BLaER1 treated with 17β-estradiol and CSF1 and Interleukin-3, amounts not matched to agents 10 nM and 100 nM (cell line): Measurements from ENCODE around the gene USP5.
A peak's percentile ranks its signal among the peaks of the same experiment; 100 is the strongest.

Experiments used
- H3K27ac ChIP-seq, 11 experiments: shearing (Covaris generic); formaldehyde crosslinking; 2 replicates each; pipeline ENCODE4 v1.8.1; 2022
- H3K27me3 ChIP-seq, 11 experiments: shearing (Covaris generic); formaldehyde crosslinking; 2 replicates each; pipeline ENCODE4 v1.8.1; 2022
- H3K36me3 ChIP-seq, 11 experiments: shearing (Covaris generic); formaldehyde crosslinking; 2 replicates each; pipeline ENCODE4 v1.8.1; 2022
- H3K4me1 ChIP-seq, 10 experiments: shearing (Covaris generic); formaldehyde crosslinking; 2 replicates each; pipeline ENCODE4 v1.8.1; 2022
- H3K4me2 ChIP-seq, 11 experiments: shearing (Covaris generic); formaldehyde crosslinking; 2 replicates each; pipeline ENCODE4 v1.8.1; 2022
- H3K4me3 ChIP-seq, 10 experiments: shearing (Covaris generic); formaldehyde crosslinking; 2 replicates each; pipeline ENCODE4 v1.8.1; 2022
- H3K9ac ChIP-seq, 11 experiments: shearing (Covaris generic); formaldehyde crosslinking; 2 replicates each; pipeline ENCODE4 v1.8.1; 2022
- H3K9me3 ChIP-seq, 11 experiments: shearing (Covaris generic); formaldehyde crosslinking; replicated peaks in 1 of 11; 2 replicates each; pipeline ENCODE4 v1.8.1; 2022
- H4K20me1 ChIP-seq, 11 experiments: shearing (Covaris generic); formaldehyde crosslinking; 2 replicates each; pipeline ENCODE4 v1.8.1; 2022
- Cebpa-rat ChIP-seq, 11 experiments: shearing (Covaris generic); IDR thresholded peaks; 2 replicates each; pipeline ENCODE4 v1.8.1; 2022

Gene USP5

DNA sequence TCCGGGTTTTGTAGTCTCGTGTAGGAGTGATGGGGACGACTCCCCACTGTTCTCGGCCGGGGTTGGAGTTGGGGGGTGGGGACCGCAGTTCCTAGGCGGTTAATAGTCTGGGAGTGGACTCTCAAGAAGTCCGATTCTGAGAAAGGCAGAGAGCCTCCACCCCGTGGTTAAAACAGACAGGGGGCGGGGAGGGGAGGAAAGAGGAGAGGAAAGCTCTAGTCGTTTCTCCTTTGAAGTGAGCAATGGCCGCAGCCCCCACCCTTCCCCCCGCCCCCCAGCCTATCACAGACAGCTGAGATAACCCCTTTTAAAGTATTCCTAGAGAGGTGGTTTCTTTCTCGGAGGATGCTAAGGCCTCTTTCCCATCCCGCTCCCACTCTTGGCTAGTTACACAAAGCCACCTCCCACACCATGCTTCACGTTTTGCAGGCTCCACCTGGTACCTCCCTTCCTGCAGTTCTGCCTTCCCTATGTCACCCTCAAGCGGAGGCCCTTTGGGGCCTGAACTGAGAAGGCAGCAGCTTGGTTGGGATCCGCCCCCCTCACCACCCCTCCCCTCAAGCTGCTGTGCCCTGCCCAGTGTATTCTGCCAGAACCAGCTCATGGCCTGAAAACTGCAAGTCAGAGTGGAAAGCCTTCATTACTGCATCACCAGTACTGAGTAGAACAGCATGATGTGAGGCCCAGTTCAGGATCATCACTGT is 853 bp downstream of the USP5 start:
- no peaks in the 10 kb centered on the region for H3K9me3 ChIP-seq
- H3K4me2 ChIP-seq, result peak overlapping the region; percentile 87 to 99 (median 94)
- H4K20me1 ChIP-seq, result peaks cover 0 to 36% (median 19%) of the 10 kb centered on the region in 11 experiments; a peak in 11 of 22 replicates
- H3K4me1 ChIP-seq, result peaks cover 34 to 42% (median 38%) of the 10 kb centered on the region in 10 experiments
- TF ChIP-seq Cebpa-rat (IDR thresholded peaks at IDR 0.05), result no peak
- H3K9ac ChIP-seq, result peak overlapping the region; percentile 75 to 92 (median 85)
- peaks cover 28 to 68% (median 57%) of the 10 kb centered on the region in 11 experiments for H3K36me3 ChIP-seq
- H3K4me3 ChIP-seq, result peak overlapping the region; percentile 65 to 80 (median 70)
- H3K27ac ChIP-seq, result peak overlapping the region in 10 of 11 experiments; percentile 39 to 91 (median 84); a peak in 20 of 22 replicates
- no peaks in the 10 kb centered on the region for H3K27me3 ChIP-seq

DNA sequence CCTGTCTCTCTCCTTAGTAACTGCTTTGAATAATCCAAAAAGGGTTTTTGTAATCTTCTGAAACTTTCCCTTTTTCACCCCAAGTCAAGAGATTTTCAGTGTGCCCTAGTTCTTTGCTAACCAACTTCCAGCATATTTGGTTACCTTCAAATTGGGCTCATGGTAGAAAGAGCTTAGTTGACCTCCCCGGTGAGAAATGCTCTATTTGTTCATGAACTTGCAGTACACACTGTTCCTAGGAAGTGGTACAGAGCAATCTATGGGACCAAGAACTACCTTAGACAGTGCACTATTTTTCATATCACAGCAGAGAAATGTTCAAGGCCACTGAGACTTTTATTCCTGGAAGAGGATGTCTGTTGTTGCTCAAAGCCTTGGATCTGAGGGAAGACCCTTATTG is 1.7 kb downstream of the USP5 start:
- Histone ChIP-seq H3K27ac (peak overlapping the region in 9 of 11 experiments; percentile 39 to 91 (median 85); a peak in 17 of 22 replicates), H3K9ac (peak overlapping the region; percentile 75 to 92 (median 85)), H3K4me3 (peak overlapping the region in 9 of 10 experiments; percentile 65 to 80 (median 71); a peak in 14 of 20 replicates), H3K27me3 (no peaks in the 10 kb centered on the region), H3K36me3 (peaks cover 36 to 68% (median 57%) of the 10 kb centered on the region in 11 experiments), H4K20me1 (peaks cover 0 to 36% (median 19%) of the 10 kb centered on the region in 11 experiments; a peak in 11 of 22 replicates), H3K4me2 (peak overlapping the region; percentile 87 to 99 (median 94)), H3K4me1 (peaks cover 34 to 41% (median 38%) of the 10 kb centered on the region in 10 experiments), H3K9me3 (no peaks in the 10 kb centered on the region)
- TF ChIP-seq Cebpa-rat (IDR thresholded peaks at IDR 0.05), result no peak

DNA sequence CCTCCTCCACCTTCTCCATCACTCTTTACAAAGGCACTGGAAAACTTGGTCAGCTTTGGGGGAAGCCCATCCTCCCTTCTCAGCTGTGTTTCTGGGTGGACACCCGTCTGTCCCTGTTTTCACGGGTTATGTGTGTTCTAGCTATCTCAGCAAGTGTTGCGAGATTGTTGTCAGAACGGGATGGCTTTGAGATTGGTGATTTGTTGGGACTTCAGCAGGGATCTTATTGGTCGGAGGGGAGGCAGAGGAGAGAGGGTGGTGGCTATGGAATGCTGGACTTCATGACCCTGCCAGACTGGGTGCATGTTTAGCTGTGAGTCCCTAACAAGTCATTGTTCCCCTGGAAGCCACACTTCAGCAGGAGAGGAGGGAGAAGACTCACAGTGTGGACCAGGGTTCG is 2.1 kb downstream of the USP5 start:
- TF ChIP-seq Cebpa-rat (IDR thresholded peaks at IDR 0.05), result no peak
- no peaks in the 10 kb centered on the region for H3K27me3 ChIP-seq
- H4K20me1 ChIP-seq, result peaks cover 0 to 36% (median 19%) of the 10 kb centered on the region in 11 experiments; a peak in 11 of 22 replicates
- H3K4me3 ChIP-seq, result no peak overlapping the region; a peak in 1 of 20 replicates
- peak overlapping the region in 3 of 11 experiments; percentile 83 to 91 (median 85); a peak in 3 of 22 replicates for H3K27ac ChIP-seq
- H3K36me3 ChIP-seq, result peaks cover 40 to 68% (median 57%) of the 10 kb centered on the region in 11 experiments
- peaks cover 34 to 37% (median 36%) of the 10 kb centered on the region in 10 experiments for H3K4me1 ChIP-seq
- H3K4me2 ChIP-seq, result peak overlapping the region; percentile 87 to 99 (median 94)
- peak overlapping the region; percentile 75 to 92 (median 85); a peak in 17 of 22 replicates for H3K9ac ChIP-seq
- H3K9me3 ChIP-seq, result no peaks in the 10 kb centered on the region

DNA sequence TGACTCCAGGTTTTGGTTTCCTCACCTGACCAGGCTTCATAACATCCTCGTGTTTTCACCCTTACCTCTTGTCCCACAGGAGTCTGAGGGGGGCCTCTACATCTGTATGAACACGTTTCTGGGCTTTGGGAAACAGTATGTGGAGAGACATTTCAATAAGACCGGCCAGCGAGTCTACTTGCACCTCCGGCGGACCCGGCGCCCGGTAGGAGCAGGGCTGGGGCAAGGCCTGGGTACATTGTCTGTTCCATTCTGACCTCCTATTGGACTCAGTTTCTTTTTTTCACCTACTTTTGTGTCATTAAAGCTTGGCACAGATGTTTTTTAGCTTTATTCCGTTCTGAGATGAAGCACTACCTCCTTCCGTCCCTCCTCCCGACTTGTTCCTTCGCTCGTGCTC is 3.4 kb downstream of the USP5 start:
- Histone ChIP-seq H3K4me2 (no peak overlapping the region), H4K20me1 (peaks cover 0 to 36% (median 19%) of the 10 kb centered on the region in 11 experiments; a peak in 11 of 22 replicates), H3K4me3 (no peak overlapping the region), H3K9ac (peak overlapping the region in 5 of 11 experiments; percentile 4 to 89 (median 76); a peak in 3 of 22 replicates), H3K36me3 (peaks cover 53 to 68% (median 63%) of the 10 kb centered on the region in 11 experiments), H3K27ac (no peak overlapping the region), H3K27me3 (no peaks in the 10 kb centered on the region), H3K4me1 (peaks cover 21 to 24% (median 23%) of the 10 kb centered on the region in 10 experiments), H3K9me3 (no peaks in the 10 kb centered on the region)
- no peak for TF ChIP-seq Cebpa-rat (IDR thresholded peaks at IDR 0.05)

DNA sequence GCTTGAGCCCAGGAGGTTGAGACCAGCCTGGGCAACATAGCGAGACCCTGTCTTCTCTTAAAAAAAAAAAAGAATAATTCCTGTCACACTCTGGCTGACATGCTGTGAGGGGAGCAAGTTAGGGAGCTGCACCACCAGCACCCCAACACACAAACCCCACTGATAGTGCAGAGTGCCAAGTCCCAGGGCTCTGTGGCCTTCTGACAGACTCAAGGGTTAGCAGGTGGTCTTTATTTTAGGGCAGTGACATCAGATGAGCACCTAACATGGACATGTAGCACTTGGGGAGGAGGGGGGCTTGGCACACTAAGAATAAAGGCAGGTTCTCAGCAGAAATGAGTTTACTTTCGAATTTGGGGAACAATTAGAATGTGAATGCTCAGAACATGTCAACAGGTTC is 6.8 kb downstream of the USP5 start:
- H3K27me3 ChIP-seq, result no peaks in the 10 kb centered on the region

DNA sequence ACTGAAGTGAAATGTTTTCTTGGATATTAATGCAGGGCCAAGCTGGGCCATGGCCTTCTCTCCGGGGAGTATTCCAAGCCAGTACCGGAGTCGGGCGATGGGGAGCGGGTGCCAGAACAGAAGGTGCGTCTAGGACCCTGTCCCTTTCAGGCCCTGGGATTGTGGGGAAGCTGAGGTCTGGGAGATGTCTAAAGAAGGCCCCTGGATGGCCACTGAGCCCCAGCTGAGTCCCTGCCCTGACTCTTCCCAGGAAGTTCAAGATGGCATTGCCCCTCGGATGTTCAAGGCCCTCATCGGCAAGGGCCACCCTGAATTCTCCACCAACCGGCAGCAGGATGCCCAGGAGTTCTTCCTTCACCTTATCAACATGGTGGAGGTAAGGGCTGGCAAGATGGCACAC is 8.2 kb downstream of the USP5 start:
- Histone ChIP-seq H3K4me3 (no peak overlapping the region), H3K4me1 (no peaks in the 10 kb centered on the region; a peak in 1 of 20 replicates), H3K27me3 (no peaks in the 10 kb centered on the region), H3K9ac (no peak overlapping the region), H3K36me3 (peaks cover 95 to 100% (median 100%) of the 10 kb centered on the region in 11 experiments), H3K4me2 (no peak overlapping the region), H3K9me3 (no peaks in the 10 kb centered on the region), H4K20me1 (peaks cover 0 to 21% (median 6%) of the 10 kb centered on the region in 11 experiments; a peak in 11 of 22 replicates), H3K27ac (no peak overlapping the region)
- TF ChIP-seq Cebpa-rat (IDR thresholded peaks at IDR 0.05), result no peak

More for the DNA sequence above, 6.8 kb downstream of the USP5 start:
- Histone ChIP-seq H3K36me3 (peaks cover 84 to 100% (median 97%) of the 10 kb centered on the region in 11 experiments), H3K27ac (no peak overlapping the region), H3K4me1 (peaks cover 4 to 8% (median 7%) of the 10 kb centered on the region in 10 experiments), H3K4me2 (no peak overlapping the region), H3K9me3 (no peaks in the 10 kb centered on the region), H3K9ac (no peak overlapping the region), H4K20me1 (peaks cover 0 to 34% (median 18%) of the 10 kb centered on the region in 11 experiments; a peak in 11 of 22 replicates), H3K4me3 (no peak overlapping the region)
- no peak for TF ChIP-seq Cebpa-rat (IDR thresholded peaks at IDR 0.05)

DNA sequence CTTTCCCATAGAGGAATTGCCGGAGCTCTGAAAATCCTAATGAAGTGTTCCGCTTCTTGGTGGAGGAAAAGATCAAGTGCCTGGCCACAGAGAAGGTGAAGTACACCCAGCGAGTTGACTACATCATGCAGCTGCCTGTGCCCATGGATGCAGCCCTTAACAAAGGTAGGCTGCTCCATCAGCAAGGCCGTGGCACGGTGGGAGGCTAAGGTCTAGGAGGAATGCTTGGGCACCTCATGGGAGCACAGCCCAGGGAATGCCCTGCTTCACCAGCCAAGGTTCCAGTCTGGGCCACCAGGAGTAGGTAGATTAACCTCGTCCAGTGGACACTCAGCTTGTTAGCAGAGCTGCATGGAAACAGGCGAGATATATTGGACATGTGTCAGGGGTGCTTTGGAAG is 9.0 kb downstream of the USP5 start:
- Histone ChIP-seq H3K4me3 (no peak overlapping the region), H3K36me3 (peaks cover 91 to 100% (median 100%) of the 10 kb centered on the region in 11 experiments)
- TF ChIP-seq Cebpa-rat (IDR thresholded peaks at IDR 0.05), result no peak

DNA sequence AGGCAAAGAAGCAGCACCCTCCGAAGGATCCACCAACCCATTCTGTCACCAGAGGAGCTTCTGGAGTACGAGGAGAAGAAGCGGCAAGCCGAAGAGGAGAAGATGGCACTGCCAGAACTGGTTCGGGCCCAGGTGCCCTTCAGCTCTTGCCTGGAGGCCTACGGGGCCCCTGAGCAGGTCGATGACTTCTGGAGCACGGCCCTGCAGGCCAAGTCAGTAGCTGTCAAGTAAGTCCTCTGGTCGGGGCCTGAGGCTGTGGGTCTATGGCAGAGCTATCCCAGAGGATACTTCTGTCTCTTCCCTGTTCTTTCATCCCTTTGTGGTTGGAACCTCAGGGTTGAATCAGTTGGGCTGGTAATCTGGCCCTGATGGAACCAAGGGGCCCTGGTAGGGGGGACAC is 9.4 kb downstream of the USP5 start:
- Histone ChIP-seq H3K4me2 (no peak overlapping the region), H4K20me1 (peaks cover 0 to 13% (median 3%) of the 10 kb centered on the region in 11 experiments; a peak in 10 of 22 replicates), H3K9ac (no peak overlapping the region; a peak in 1 of 22 replicates), H3K9me3 (no peaks in the 10 kb centered on the region), H3K4me1 (peaks cover 6 to 9% (median 8%) of the 10 kb centered on the region in 10 experiments), H3K36me3 (peaks cover 90 to 100% (median 99%) of the 10 kb centered on the region in 11 experiments), H3K27ac (no peak overlapping the region), H3K4me3 (no peak overlapping the region), H3K27me3 (no peaks in the 10 kb centered on the region)
- no peak for TF ChIP-seq Cebpa-rat (IDR thresholded peaks at IDR 0.05)

More for the DNA sequence above, 9.0 kb downstream of the USP5 start:
- Histone ChIP-seq H3K27ac (no peak overlapping the region), H3K27me3 (no peaks in the 10 kb centered on the region), H3K9me3 (no peaks in the 10 kb centered on the region), H3K4me2 (no peak overlapping the region), H4K20me1 (peaks cover 0 to 13% (median 3%) of the 10 kb centered on the region in 11 experiments; a peak in 9 of 22 replicates), H3K9ac (no peak overlapping the region), H3K4me1 (peaks cover 1 to 4% (median 3%) of the 10 kb centered on the region in 10 experiments; a peak in 17 of 20 replicates)

DNA sequence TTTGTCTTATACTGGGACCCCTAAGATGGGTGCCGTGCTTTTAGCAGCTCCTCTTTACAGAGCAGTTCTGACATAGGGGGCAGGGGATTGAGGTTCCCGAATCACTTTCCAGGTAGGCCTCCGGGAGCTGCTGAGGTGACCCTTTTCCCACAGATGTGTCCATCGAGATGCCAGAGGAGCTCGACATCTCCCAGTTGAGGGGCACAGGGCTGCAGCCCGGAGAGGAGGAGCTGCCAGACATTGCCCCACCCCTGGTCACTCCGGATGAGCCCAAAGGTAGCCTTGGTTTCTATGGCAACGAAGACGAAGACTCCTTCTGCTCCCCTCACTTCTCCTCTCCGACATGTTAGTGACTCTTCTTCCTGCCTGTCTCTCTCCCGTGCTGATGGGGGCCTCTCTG is 11.1 kb downstream of the USP5 start:
- H3K4me3 ChIP-seq, result no peak overlapping the region
- H3K9ac ChIP-seq, result no peak overlapping the region
- H3K4me2 ChIP-seq, result no peak overlapping the region
- H3K27ac ChIP-seq, result no peak overlapping the region
- H3K9me3 ChIP-seq, result no peaks in the 10 kb centered on the region
- H3K27me3 ChIP-seq, result no peaks in the 10 kb centered on the region
- peaks cover 2 to 24% (median 13%) of the 10 kb centered on the region in 11 experiments; a peak in 19 of 22 replicates for H4K20me1 ChIP-seq
- TF ChIP-seq Cebpa-rat (IDR thresholded peaks at IDR 0.05), result no peak
- H3K4me1 ChIP-seq, result peaks cover 12 to 16% (median 15%) of the 10 kb centered on the region in 10 experiments
- H3K36me3 ChIP-seq, result peaks cover 74 to 85% (median 83%) of the 10 kb centered on the region in 11 experiments
